HG03135 (cell line): ENCODE results near the gene TFEB.

Experiments
- ATAC-seq: cut with Tn5 transposase; IDR thresholded peaks from one replicate; pipeline ENCODE4 v1.9.1; 2021; ENCODE audit warnings: mild to moderate bottlenecking, moderate library complexity; ENCODE audit not compliant: unreplicated experiment

The TFEB gene

GRCh38 chr6:41677124-41677921, 58.1 kb downstream of the TFEB start:
- no peak for ATAC-seq

GRCh38 chr6:41676431-41676830, 59.0 kb downstream of the TFEB start:
- ATAC-seq, result no peak

GRCh38 chr6:41675992-41676391, 59.4 kb downstream of the TFEB start:
- no peak for ATAC-seq

GRCh38 chr6:41675176-41675775, 60.1 kb downstream of the TFEB start:
- ATAC-seq, result no peak

GRCh38 chr6:41674231-41675000, 61.0 kb downstream of the TFEB start:
- no peak for ATAC-seq

GRCh38 chr6:41673704-41674000, 61.8 kb downstream of the TFEB start:
- ATAC-seq, result no peak

- ATAC-seq, result no peak
These were observed 62.3 kb downstream of the TFEB start for GRCh38 chr6:41672816-41673703.

- no peak for ATAC-seq
These were observed 63.4 kb downstream of the TFEB start for GRCh38 chr6:41672016-41672415.

GRCh38 chr6:41671376-41671775, 64.0 kb downstream of the TFEB start:
- ATAC-seq, result no peak

- ATAC-seq, result no peak
These were observed 64.6 kb downstream of the TFEB start for GRCh38 chr6:41670703-41671360.

GRCh38 chr6:41668968-41669367, 66.4 kb downstream of the TFEB start:
- ATAC-seq, result no peak

- no peak for ATAC-seq
These were observed 68.2 kb downstream of the TFEB start for GRCh38 chr6:41667195-41667594.

- no peak for ATAC-seq
These were observed 71.1 kb downstream of the TFEB start for GRCh38 chr6:41664271-41664670.

- ATAC-seq, result no peak
These were observed 71.8 kb downstream of the TFEB start for GRCh38 chr6:41663568-41663967.

GRCh38 chr6:41659935-41660334, 75.5 kb downstream of the TFEB start:
- no peak for ATAC-seq

- no peak for ATAC-seq
These were observed 76.8 kb downstream of the TFEB start for GRCh38 chr6:41658636-41659035.

GRCh38 chr6:41657131-41658094, 78.0 kb downstream of the TFEB start:
- no peak for ATAC-seq

- no peak for ATAC-seq
These were observed 79.3 kb downstream of the TFEB start for GRCh38 chr6:41656002-41656691.

- ATAC-seq, result no peak
These were observed 79.8 kb downstream of the TFEB start for GRCh38 chr6:41655646-41656001.
